H1 (cell line): Measurements from ENCODE around the gene RASA4. TPM values are rescaled to one million over a fixed set of nuclear protein-coding genes. Genes with fewer than 3 reads are reported as not detected.
"Not testable (repeated sequence)": the region's sequence is repeated elsewhere in the genome, so short reads cannot be mapped to it uniquely, and the experiment has no call there.

Experiments
- CTCF ChIA-PET: fragments of 300-600 bp; sonication (Branson Sonifier 250); formaldehyde crosslinking; loops from one replicate; lab custom pipeline; 2021; ENCODE audit not compliant: partially characterized antibody; lab: Charles Lee
- POLR2A ChIA-PET: fragments of 300-600 bp; sonication (Branson Sonifier 250); formaldehyde crosslinking; loops from one replicate; lab custom pipeline; 2021; ENCODE audit warnings: inconsistent platforms; ENCODE audit not compliant: partially characterized antibody; lab: Charles Lee
- DNase-seq, 2 experiments: peaks; one replicate each; pipeline versions ENCODE4 v3.0.0 to v3.0.0-alpha.2; 2010 to 2022; ENCODE audit warnings: low spot score in 2 of 2, low read depth in 1 of 2, mixed read lengths in 1 of 2
- FAIRE-seq: peaks from 2 replicates; lab custom pipeline; 2011; peaks lifted over from hg19 to GRCh38; lab: Jason Lieb, UNC
- H2AFZ ChIP-seq: 2 replicates; pipeline ENCODE4 v1.8.1; 2012; ENCODE audit warnings: low read length, inconsistent platforms
- H2AK5ac ChIP-seq: 2 replicates; pipeline ENCODE4 v1.6.1; 2013; ENCODE audit warnings: low read depth, low read length
- H2BK120ac ChIP-seq: replicated peaks from 2 replicates; pipeline ENCODE3; 2013; ENCODE audit warnings: low read depth, low read length, inconsistent platforms
- H2BK12ac ChIP-seq: 2 replicates; pipeline ENCODE4 v1.6.1; 2013; ENCODE audit warnings: low read depth, low read length
- H2BK15ac ChIP-seq: 2 replicates; pipeline ENCODE4 v1.6.1; 2013; ENCODE audit warnings: low read length
- H2BK20ac ChIP-seq: 2 replicates; pipeline ENCODE4 v1.6.1; 2013; ENCODE audit warnings: low read length
- H2BK5ac ChIP-seq: 2 replicates; pipeline ENCODE4 v1.6.1; 2013; ENCODE audit warnings: low read depth, low read length
- H3K14ac ChIP-seq: 2 replicates; pipeline ENCODE4 v1.6.1; 2013; ENCODE audit warnings: inconsistent platforms; ENCODE audit not compliant: insufficient read length
- H3K18ac ChIP-seq: 2 replicates; pipeline ENCODE4 v1.6.1; 2013; ENCODE audit warnings: low read length; ENCODE audit errors: extremely low read depth
- H3K23ac ChIP-seq: 2 replicates; pipeline ENCODE4 v1.6.1; 2013; ENCODE audit warnings: inconsistent platforms; ENCODE audit not compliant: insufficient read length
- H3K23me2 ChIP-seq: 2 replicates; pipeline ENCODE4 v1.6.1; 2013; ENCODE audit warnings: low read depth, low read length
- H3K27ac ChIP-seq: 2 replicates; pipeline ENCODE4 v1.6.1; 2011; ENCODE audit warnings: low read depth, low read length, inconsistent platforms
- H3K27me3 ChIP-seq, 4 experiments: replicated peaks in 1 of 4; 1 replicate in 1 of 4; 2 replicates in 3 of 4; pipeline versions ENCODE4 v1.6.1 to v1.8.1; 2011 to 2013; ENCODE audit warnings: low read length in 3 of 4, mild to moderate bottlenecking in 3 of 4, inconsistent platforms in 2 of 4, mixed read lengths in 2 of 4, moderate library complexity in 1 of 4; ENCODE audit not compliant: control insufficient read depth in 3 of 4, insufficient read depth in 3 of 4; ENCODE audit errors: extremely low read depth in 1 of 4
- H3K36me3 ChIP-seq, 4 experiments: 2 replicates each; pipeline versions ENCODE4 v1.6.1 to v1.8.1; 2011 to 2013; ENCODE audit warnings: mild to moderate bottlenecking in 4 of 4, low read length in 3 of 4, moderate library complexity in 2 of 4, control low read depth in 1 of 4, inconsistent platforms in 1 of 4; ENCODE audit not compliant: insufficient read depth in 4 of 4, control insufficient read depth in 2 of 4
- H3K4ac ChIP-seq: replicated peaks from 2 replicates; pipeline ENCODE3; 2013; ENCODE audit warnings: low read length, low read depth, mixed read lengths, inconsistent platforms; ENCODE audit not compliant: insufficient read length
- H3K4me1 ChIP-seq, 4 experiments: replicated peaks in 1 of 4; 1 replicate in 1 of 4; 2 replicates in 3 of 4; pipeline versions ENCODE4 v1.6.1 to v1.8.1; 2011 to 2013; ENCODE audit warnings: low read length in 3 of 4, inconsistent platforms in 2 of 4, mixed read lengths in 1 of 4; ENCODE audit not compliant: insufficient read depth in 4 of 4, control insufficient read depth in 3 of 4
- H3K4me2 ChIP-seq, 2 experiments: 2 replicates each; pipeline versions ENCODE4 v1.6.1 to v1.8.1; 2011 to 2013; ENCODE audit warnings: low read depth in 2 of 2, low read length in 2 of 2, control low read depth in 1 of 2, inconsistent platforms in 1 of 2, mild to moderate bottlenecking in 1 of 2; ENCODE audit not compliant: insufficient read depth in 1 of 2
- H3K4me3 ChIP-seq, 4 experiments: fragments of 200-600, 300-600 bp in 1 of 4; sonication (generic), shearing (Covaris generic), sonication (Bioruptor Twin) in 1 of 4; 2 replicates each; pipeline versions ENCODE4 v1.5.1 to v1.8.1; 2011 to 2016; ENCODE audit warnings: low read length in 4 of 4, low read depth in 3 of 4, control low read depth in 2 of 4, inconsistent platforms in 2 of 4, mild to moderate bottlenecking in 2 of 4, mixed read lengths in 1 of 4, moderate library complexity in 1 of 4; ENCODE audit not compliant: insufficient read depth in 2 of 4; ENCODE audit errors: extremely low read depth in 1 of 4
- H3K56ac ChIP-seq: replicated peaks from 2 replicates; pipeline ENCODE3; 2013; ENCODE audit warnings: low read depth, mild to moderate bottlenecking, mixed read lengths, low read length, inconsistent platforms; ENCODE audit not compliant: insufficient read length
- H3K79me1 ChIP-seq: 2 replicates; pipeline ENCODE4 v1.6.1; 2013; ENCODE audit warnings: low read depth, low read length, control low read depth
- H3K79me2 ChIP-seq, 2 experiments: 2 replicates each; pipeline versions ENCODE4 v1.6.1 to v1.8.1; 2012 to 2013; ENCODE audit warnings: low read length in 2 of 2, mild to moderate bottlenecking in 2 of 2, inconsistent platforms in 1 of 2; ENCODE audit not compliant: insufficient read depth in 2 of 2, control insufficient read depth in 1 of 2
- H3K9ac ChIP-seq, 4 experiments: replicated peaks in 1 of 4; 1 replicate in 1 of 4; 2 replicates in 3 of 4; pipeline versions ENCODE4 v1.6.1 to v1.8.1; 2011 to 2013; ENCODE audit warnings: low read depth in 3 of 4, low read length in 3 of 4, control low read depth in 2 of 4, mild to moderate bottlenecking in 2 of 4, moderate library complexity in 2 of 4, inconsistent platforms in 1 of 4; ENCODE audit errors: extremely low read depth in 1 of 4
- H3K9me3 ChIP-seq, 2 experiments: 2 replicates each; pipeline versions ENCODE4 v1.6.1 to v1.8.1; 2012 to 2013; ENCODE audit warnings: mild to moderate bottlenecking in 2 of 2, moderate library complexity in 2 of 2, control low read depth in 1 of 2, inconsistent platforms in 1 of 2, low read depth in 1 of 2, low read length in 1 of 2, mixed read lengths in 1 of 2; ENCODE audit not compliant: insufficient read depth in 2 of 2
- H4K20me1 ChIP-seq, 2 experiments: replicated peaks in 1 of 2; 2 replicates each; pipeline versions ENCODE3 to v1.8.1; 2011 to 2013; ENCODE audit warnings: inconsistent platforms in 2 of 2, low read length in 2 of 2, mild to moderate bottlenecking in 1 of 2; ENCODE audit not compliant: insufficient read depth in 2 of 2, control insufficient read depth in 1 of 2
- H4K5ac ChIP-seq: 2 replicates; pipeline ENCODE4 v1.6.1; 2013; ENCODE audit warnings: low read length, low read depth, mixed read lengths, inconsistent platforms; ENCODE audit not compliant: insufficient read length
- H4K8ac ChIP-seq: 2 replicates; pipeline ENCODE4 v1.8.0; 2013; ENCODE audit warnings: mild to moderate bottlenecking, moderate library complexity, low read length, inconsistent platforms; ENCODE audit not compliant: insufficient read depth; ENCODE audit errors: extremely low read depth
- H4K91ac ChIP-seq: replicated peaks from 2 replicates; pipeline ENCODE3; 2013; ENCODE audit warnings: low read length, mixed read lengths, inconsistent platforms; ENCODE audit not compliant: insufficient read length
- WGBS, 2 experiments: shearing (Covaris generic) in 1 of 2; methylation state at CpG; one replicate each; pipeline versions ENCODE4 v1.1.6 to v1.1.7; 2013 to 2015; ENCODE audit warnings: low lambda C conversion rate in 2 of 2, mixed read lengths in 2 of 2, inconsistent platforms in 1 of 2, low coverage in 1 of 2, missing lambda C conversion rate in 1 of 2; ENCODE audit not compliant: insufficient replicate concordance in 2 of 2, insufficient coverage in 1 of 2, insufficient read length in 1 of 2; ENCODE audit errors: extremely low coverage in 1 of 2, missing lambda C conversion rate in 1 of 2; 5-methylcytosine and 5-hydroxymethylcytosine counted together
- polyA plus RNA-seq, 7 experiments: library from polyadenylated mRNA; depleted of rRNA in 3 of 7; stranded (reverse) in 5 of 7; unstranded in 2 of 7; fragments of >200 nt in 5 of 7; fragments of 200-250 nt in 2 of 7; gene quantifications; 1 replicate in 5 of 7; 2 replicates in 1 of 7; 4 replicates in 1 of 7; pipeline versions ENCODE4 v1.2.1 to v1.2.3, GENCODE V29; 2011 to 2013; ENCODE audit warnings: missing spikeins in 2 of 7, mixed read lengths in 2 of 7
- total RNA-seq: library from RNA; stranded (reverse); fragmentation: NEBNext Ultra II Directional; extraction: Animal tissue kit (Norgen Biotek cat#: 25700); gene quantifications from 2 replicates; pipeline ENCODE4 v1.2.1, GENCODE V29; 2021

RASA4 gene
- total and polyA plus RNA-seq, 2 of the 8 experiments (the other 6 are each of a cell fraction or from before 2014, with no cell fraction given): 19.6 to 23.4 TPM

- H2BK15ac ChIP-seq, H4K8ac ChIP-seq, H3K18ac ChIP-seq, H2BK120ac ChIP-seq, H4K5ac ChIP-seq, H2AFZ ChIP-seq, H2BK5ac ChIP-seq, H3K4ac ChIP-seq, H3K23ac ChIP-seq, H3K4me2 ChIP-seq, H4K20me1 ChIP-seq, H3K9ac ChIP-seq, H3K27ac ChIP-seq, H3K79me1 ChIP-seq, H3K14ac ChIP-seq, H2BK12ac ChIP-seq, H3K4me3 ChIP-seq, H2BK20ac ChIP-seq, POLR2A ChIA-PET, CTCF ChIA-PET, H3K23me2 ChIP-seq, H3K56ac ChIP-seq, H3K27me3 ChIP-seq, DNase-seq, H2AK5ac ChIP-seq, H4K91ac ChIP-seq, H3K79me2 ChIP-seq, H3K4me1 ChIP-seq, FAIRE-seq, H3K36me3 ChIP-seq, H3K9me3 ChIP-seq: not testable (repeated sequence)
- no CpG with 5 or more reads among the region's 8 CpGs for WGBS, 2 experiments
Observed at GRCh38 chr7:102627271-102627904, 10.8 kb upstream of the RASA4 start.

DNA sequence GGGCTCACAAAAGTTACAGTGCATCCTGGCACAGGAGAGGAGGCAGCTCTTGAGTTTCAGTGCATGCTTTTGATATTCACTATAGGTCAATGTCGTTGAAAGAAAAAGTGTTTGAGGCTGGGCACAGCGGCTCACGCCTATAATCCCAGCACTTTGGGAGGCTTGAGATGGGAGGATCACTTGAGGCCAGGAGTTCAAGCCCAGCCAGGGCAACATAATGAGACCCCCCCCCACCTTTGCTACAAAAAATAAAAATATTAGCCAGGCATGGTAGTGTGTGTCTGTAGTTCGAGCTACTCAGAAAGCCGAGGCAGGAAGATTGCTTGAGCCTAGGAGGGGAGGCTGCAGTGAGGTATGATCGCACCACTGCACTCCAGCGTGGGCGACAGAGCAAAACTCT lies 1.6 kb upstream of the RASA4 start:
- H4K8ac ChIP-seq, FAIRE-seq, H2BK5ac ChIP-seq, H2BK120ac ChIP-seq, H3K23ac ChIP-seq, H4K91ac ChIP-seq, H3K4ac ChIP-seq, DNase-seq, H3K4me3 ChIP-seq, H2BK20ac ChIP-seq, H3K18ac ChIP-seq, H3K14ac ChIP-seq, H2BK15ac ChIP-seq, H3K27ac ChIP-seq, H3K4me2 ChIP-seq, H4K5ac ChIP-seq, H3K27me3 ChIP-seq, H3K9ac ChIP-seq, CTCF ChIA-PET, H2BK12ac ChIP-seq, H3K79me1 ChIP-seq, H2AFZ ChIP-seq, H3K79me2 ChIP-seq, H3K4me1 ChIP-seq, POLR2A ChIA-PET, H3K9me3 ChIP-seq, H3K36me3 ChIP-seq, H4K20me1 ChIP-seq, H3K23me2 ChIP-seq, H3K56ac ChIP-seq, H2AK5ac ChIP-seq: not testable (repeated sequence)
- 86% methylated on average over 3 of the region's 8 CpGs; no CpG with 5 or more reads in 1 of the 2 experiments for WGBS, 2 experiments
